CD14-positive monocyte (primary cell): ENCODE measurements around the gene OXTR. TPM values are rescaled to one million over a fixed set of nuclear protein-coding genes. Genes with fewer than 3 reads are reported as not detected.

Experiments
- DNase-seq, 3 donors: peaks; one replicate each; pipeline ENCODE4 v3.0.0-alpha.2; 2011 to 2022
- H2AFZ ChIP-seq: 2 replicates; pipeline ENCODE4 v1.6.0; 2012; ENCODE audit warnings: mild to moderate bottlenecking, low read depth, low read length, inconsistent platforms; ENCODE audit not compliant: insufficient read depth, poor library complexity, severe bottlenecking
- H3K27ac ChIP-seq, 2 donors: 1 replicate in 1 of 2; 2 replicates in 1 of 2; pipeline ENCODE4 v1.5.1; 2012 to 2013; ENCODE audit warnings: low read length in 2 of 2, control low read depth in 1 of 2, inconsistent platforms in 1 of 2, low read depth in 1 of 2, mild to moderate bottlenecking in 1 of 2
- H3K27me3 ChIP-seq, 2 donors: one replicate each; pipeline versions ENCODE4 v1.6.0 to v1.6.1; 2011 to 2013; ENCODE audit warnings: low read length in 2 of 2; ENCODE audit not compliant: control insufficient read depth in 2 of 2, insufficient read depth in 2 of 2
- H3K36me3 ChIP-seq, 2 donors: replicated peaks in 1 of 2; 1 replicate in 1 of 2; 2 replicates in 1 of 2; pipeline versions ENCODE4 v1.5.1 to v1.6.1; 2012 to 2013; ENCODE audit warnings: low read length in 2 of 2, control low read depth in 1 of 2, inconsistent platforms in 1 of 2, mild to moderate bottlenecking in 1 of 2; ENCODE audit not compliant: insufficient read depth in 2 of 2, control insufficient read depth in 1 of 2
- H3K4me1 ChIP-seq, 2 donors: 1 replicate in 1 of 2; 2 replicates in 1 of 2; pipeline versions ENCODE4 v1.5.1 to v1.6.1; 2012 to 2013; ENCODE audit warnings: low read length in 2 of 2, control low read depth in 1 of 2, inconsistent platforms in 1 of 2, mild to moderate bottlenecking in 1 of 2, moderate library complexity in 1 of 2; ENCODE audit not compliant: insufficient read depth in 2 of 2, control insufficient read depth in 1 of 2
- H3K4me2 ChIP-seq: replicated peaks from 2 replicates; pipeline ENCODE3; 2012; ENCODE audit warnings: low read length, moderate library complexity, mild to moderate bottlenecking; ENCODE audit not compliant: poor library complexity, severe bottlenecking; ENCODE audit errors: extremely low read depth
- H3K4me3 ChIP-seq, 3 experiments: fragments of 200-600 bp in 1 of 3; sonication (generic) in 1 of 3; replicated peaks in 1 of 3; 1 replicate in 2 of 3; 2 replicates in 1 of 3; pipeline ENCODE4 v1.5.1; 2011 to 2013; ENCODE audit warnings: low read length in 3 of 3, mild to moderate bottlenecking in 3 of 3, control low read depth in 2 of 3, low read depth in 2 of 3, inconsistent platforms in 1 of 3, moderate library complexity in 1 of 3
- H3K79me2 ChIP-seq: 2 replicates; pipeline ENCODE4 v1.6.0; 2012; ENCODE audit warnings: mild to moderate bottlenecking, control low read depth, inconsistent platforms, low read length, moderate library complexity; ENCODE audit not compliant: insufficient read depth
- H3K9ac ChIP-seq: 2 replicates; pipeline ENCODE4 v1.6.0; 2017; ENCODE audit warnings: low read length, mild to moderate bottlenecking; ENCODE audit not compliant: insufficient read depth, poor library complexity, severe bottlenecking
- H3K9me3 ChIP-seq, 2 donors: replicated peaks in 1 of 2; 1 replicate in 1 of 2; 2 replicates in 1 of 2; pipeline versions ENCODE4 v1.5.1 to v1.6.1; 2012 to 2013; ENCODE audit warnings: low read length in 2 of 2, control low read depth in 1 of 2; ENCODE audit not compliant: control insufficient read depth in 1 of 2, insufficient read depth in 1 of 2
- H4K20me1 ChIP-seq: 2 replicates; pipeline ENCODE4 v1.6.0; 2012; ENCODE audit warnings: mild to moderate bottlenecking, low read length, control low read depth, moderate library complexity; ENCODE audit not compliant: insufficient read depth
- H3K27ac Mint-ChIP-seq, 7 donors: one replicate each; pipeline ENCODE4 v1.8.0; 2020; ENCODE audit warnings: mild to moderate bottlenecking in 7 of 7, mixed read lengths in 7 of 7, moderate library complexity in 6 of 7, inconsistent platforms in 2 of 7
- H3K27me3 Mint-ChIP-seq, 3 donors: one replicate each; pipeline ENCODE4 v1.8.0; 2021 to 2022; ENCODE audit warnings: low read depth in 3 of 3, mild to moderate bottlenecking in 3 of 3, mixed read lengths in 3 of 3, moderate library complexity in 3 of 3, inconsistent platforms in 1 of 3
- H3K36me3 Mint-ChIP-seq, 2 donors: one replicate each; pipeline ENCODE4 v1.8.0; 2020; ENCODE audit warnings: mixed read lengths in 2 of 2, inconsistent platforms in 1 of 2, mild to moderate bottlenecking in 1 of 2
- H3K4me1 Mint-ChIP-seq: one replicate; pipeline ENCODE4 v1.8.0; 2020; ENCODE audit warnings: mild to moderate bottlenecking, mixed read lengths
- H3K4me3 Mint-ChIP-seq, 2 donors: one replicate each; pipeline ENCODE4 v1.8.0; 2020; ENCODE audit warnings: mild to moderate bottlenecking in 2 of 2, mixed read lengths in 2 of 2, moderate library complexity in 1 of 2
- H3K9me3 Mint-ChIP-seq, 7 donors: one replicate each; pipeline ENCODE4 v1.8.0; 2020 to 2022; ENCODE audit warnings: mixed read lengths in 7 of 7, mild to moderate bottlenecking in 6 of 7, moderate library complexity in 6 of 7, inconsistent platforms in 2 of 7
- WGBS: methylation state at CpG from one replicate; pipeline ENCODE4 v1.1.5; 2013; ENCODE audit warnings: missing lambda C conversion rate; ENCODE audit not compliant: insufficient coverage; 5-methylcytosine and 5-hydroxymethylcytosine counted together
- intact Hi-C, 2 donors: fragments of 100-400 bp; cut with micrococcal nuclease; formaldehyde crosslinking; loops; one replicate each; pipeline versions ENCODE4 v1.15.0 to v1.15.1; 2023
- polyA plus RNA-seq, 3 donors: library from polyadenylated mRNA; depleted of rRNA in 1 of 3; unstranded in 2 of 3; stranded (reverse) in 1 of 3; fragments of 300-500 nt in 2 of 3; fragments of >200 nt in 1 of 3; fragmentation: Illumina TruSeq in 2 of 3; gene quantifications; 1 replicate in 2 of 3; 2 replicates in 1 of 3; pipeline ENCODE4 v1.2.3, GENCODE V29; 2012 to 2021
- TF ChIP-seq, protein P1 (sequence below): fragments of 200-600 bp; IDR thresholded peaks from one replicate; pipeline ENCODE4 v1.8.0; 2022; ENCODE audit warnings: antibody characterized with exemption, mild to moderate bottlenecking

Gene OXTR
- polyA plus RNA-seq, 3 donors: 0.03 to 0.07 TPM; not detected in 1

DNA sequence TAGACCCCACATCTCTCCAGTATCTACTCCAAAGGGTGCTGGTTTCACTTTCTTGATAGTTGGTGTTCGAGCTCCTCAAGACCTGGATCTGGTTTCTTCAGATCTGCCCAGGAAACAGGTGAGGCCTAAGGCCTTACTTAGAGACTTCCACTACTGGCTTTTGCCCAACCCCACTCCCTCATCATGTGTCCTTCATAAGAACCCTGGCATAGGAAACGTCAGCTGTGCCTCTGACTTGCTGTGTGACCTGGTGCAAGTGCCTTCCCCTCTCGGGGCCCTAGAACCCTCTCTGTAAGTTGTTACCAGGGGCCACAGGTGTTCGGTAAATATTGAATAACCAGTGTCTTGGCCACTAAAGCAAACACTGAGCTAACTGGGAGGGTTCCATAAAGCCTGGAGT lies 3.9 kb downstream of the OXTR start:
- no peaks in the 10 kb centered on the region for H3K79me2 ChIP-seq
- WGBS: 68% methylated on average over 4 of the region's 4 CpGs
- no peak for DNase-seq
- intact Hi-C loops: no loop called here
- no peak overlapping the region for H3K4me2 ChIP-seq
- TF ChIP-seq, protein P1, sequence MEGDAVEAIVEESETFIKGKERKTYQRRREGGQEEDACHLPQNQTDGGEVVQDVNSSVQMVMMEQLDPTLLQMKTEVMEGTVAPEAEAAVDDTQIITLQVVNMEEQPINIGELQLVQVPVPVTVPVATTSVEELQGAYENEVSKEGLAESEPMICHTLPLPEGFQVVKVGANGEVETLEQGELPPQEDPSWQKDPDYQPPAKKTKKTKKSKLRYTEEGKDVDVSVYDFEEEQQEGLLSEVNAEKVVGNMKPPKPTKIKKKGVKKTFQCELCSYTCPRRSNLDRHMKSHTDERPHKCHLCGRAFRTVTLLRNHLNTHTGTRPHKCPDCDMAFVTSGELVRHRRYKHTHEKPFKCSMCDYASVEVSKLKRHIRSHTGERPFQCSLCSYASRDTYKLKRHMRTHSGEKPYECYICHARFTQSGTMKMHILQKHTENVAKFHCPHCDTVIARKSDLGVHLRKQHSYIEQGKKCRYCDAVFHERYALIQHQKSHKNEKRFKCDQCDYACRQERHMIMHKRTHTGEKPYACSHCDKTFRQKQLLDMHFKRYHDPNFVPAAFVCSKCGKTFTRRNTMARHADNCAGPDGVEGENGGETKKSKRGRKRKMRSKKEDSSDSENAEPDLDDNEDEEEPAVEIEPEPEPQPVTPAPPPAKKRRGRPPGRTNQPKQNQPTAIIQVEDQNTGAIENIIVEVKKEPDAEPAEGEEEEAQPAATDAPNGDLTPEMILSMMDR: no peak
- Mint-ChIP-seq H3K36me3 (no peaks in the 10 kb centered on the region), H3K27ac (peak overlapping the region in 1 of 7 donors; percentile 64), H3K4me1 (peaks cover 13% of the 10 kb centered on the region), H3K4me3 (no peak overlapping the region), H3K27me3 (peaks cover 38 to 48% (median 44%) of the 10 kb centered on the region in 3 donors), H3K9me3 (peaks cover 0 to 8% (median 4%) of the 10 kb centered on the region in 7 donors)
- no peak overlapping the region for H2AFZ ChIP-seq
- no peaks in the 10 kb centered on the region for H3K36me3 ChIP-seq
- no peaks in the 10 kb centered on the region for H4K20me1 ChIP-seq
- H3K27ac ChIP-seq: no peak overlapping the region
- H3K9ac ChIP-seq: no peak overlapping the region
- no peaks in the 10 kb centered on the region for H3K9me3 ChIP-seq
- H3K4me1 ChIP-seq: peaks cover 9% of the 10 kb centered on the region in 2 donors
- no peak overlapping the region for H3K4me3 ChIP-seq
- H3K27me3 ChIP-seq: peaks cover 20 to 39% of the 10 kb centered on the region in 2 donors

DNA sequence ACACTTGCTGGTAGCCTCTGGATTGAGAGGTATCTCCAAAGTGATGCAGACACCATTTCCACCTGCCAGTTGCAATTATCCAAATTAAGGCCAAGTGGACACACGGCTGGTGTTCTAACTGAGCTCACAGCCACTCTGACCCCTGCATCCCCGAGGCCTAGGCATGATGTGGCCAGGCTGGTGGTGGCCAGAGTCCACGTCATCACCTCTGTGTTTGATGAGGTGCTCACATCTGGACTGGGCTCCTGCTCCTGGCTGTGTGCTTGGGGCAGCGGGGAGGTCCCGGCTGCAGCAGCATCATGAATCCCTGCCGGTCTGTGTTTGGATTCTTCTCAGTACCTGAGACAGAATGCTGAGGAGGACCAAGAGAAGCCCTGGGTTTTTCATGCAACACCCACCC lies 4.9 kb downstream of the OXTR start:
- Mint-ChIP-seq H3K27ac (no peak overlapping the region), H3K9me3 (peaks cover 0 to 8% (median 4%) of the 10 kb centered on the region in 7 donors), H3K36me3 (no peaks in the 10 kb centered on the region), H3K27me3 (peaks cover 31 to 38% (median 34%) of the 10 kb centered on the region in 3 donors), H3K4me3 (no peak overlapping the region), H3K4me1 (peaks cover 11% of the 10 kb centered on the region)
- H3K27ac ChIP-seq: no peak overlapping the region
- peaks cover 9% of the 10 kb centered on the region in 2 donors for H3K4me1 ChIP-seq
- TF ChIP-seq, protein P1: no peak
- no peak for DNase-seq
- H3K9me3 ChIP-seq: no peaks in the 10 kb centered on the region
- H4K20me1 ChIP-seq: no peaks in the 10 kb centered on the region
- H3K36me3 ChIP-seq: no peaks in the 10 kb centered on the region
- H3K79me2 ChIP-seq: no peaks in the 10 kb centered on the region
- no peak overlapping the region for H2AFZ ChIP-seq
- intact Hi-C loops: no loop called here
- H3K4me3 ChIP-seq: no peak overlapping the region
- WGBS: 68% methylated on average over 3 of the region's 6 CpGs
- no peak overlapping the region for H3K4me2 ChIP-seq
- H3K9ac ChIP-seq: no peak overlapping the region
- peaks cover 11 to 31% of the 10 kb centered on the region in 2 donors for H3K27me3 ChIP-seq
